ENCODE measurements around the gene PDE4B.

DNA sequence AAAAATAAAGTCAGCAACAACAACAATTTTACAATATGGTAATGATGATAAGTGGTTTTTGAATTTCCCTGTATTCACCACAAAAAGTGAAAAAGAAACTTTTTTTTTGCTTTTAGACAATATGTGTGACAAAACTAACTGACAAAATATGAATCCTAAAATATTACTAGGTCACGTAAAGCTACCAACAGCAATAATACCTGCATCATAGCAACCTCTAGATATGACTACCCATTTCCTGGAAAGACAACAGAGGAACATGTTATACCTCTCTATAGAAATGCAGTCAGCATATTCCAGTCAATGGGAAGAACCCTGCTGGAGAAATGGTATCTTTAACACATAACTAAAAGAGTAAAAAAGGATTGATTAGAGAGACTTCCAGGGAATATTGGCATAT, 73.7 kb downstream of the PDE4B start:
- TF ChIP-seq POLR2A (IDR thresholded peaks at IDR 0.05), result no peak
- TF ChIP-seq, protein P1, sequence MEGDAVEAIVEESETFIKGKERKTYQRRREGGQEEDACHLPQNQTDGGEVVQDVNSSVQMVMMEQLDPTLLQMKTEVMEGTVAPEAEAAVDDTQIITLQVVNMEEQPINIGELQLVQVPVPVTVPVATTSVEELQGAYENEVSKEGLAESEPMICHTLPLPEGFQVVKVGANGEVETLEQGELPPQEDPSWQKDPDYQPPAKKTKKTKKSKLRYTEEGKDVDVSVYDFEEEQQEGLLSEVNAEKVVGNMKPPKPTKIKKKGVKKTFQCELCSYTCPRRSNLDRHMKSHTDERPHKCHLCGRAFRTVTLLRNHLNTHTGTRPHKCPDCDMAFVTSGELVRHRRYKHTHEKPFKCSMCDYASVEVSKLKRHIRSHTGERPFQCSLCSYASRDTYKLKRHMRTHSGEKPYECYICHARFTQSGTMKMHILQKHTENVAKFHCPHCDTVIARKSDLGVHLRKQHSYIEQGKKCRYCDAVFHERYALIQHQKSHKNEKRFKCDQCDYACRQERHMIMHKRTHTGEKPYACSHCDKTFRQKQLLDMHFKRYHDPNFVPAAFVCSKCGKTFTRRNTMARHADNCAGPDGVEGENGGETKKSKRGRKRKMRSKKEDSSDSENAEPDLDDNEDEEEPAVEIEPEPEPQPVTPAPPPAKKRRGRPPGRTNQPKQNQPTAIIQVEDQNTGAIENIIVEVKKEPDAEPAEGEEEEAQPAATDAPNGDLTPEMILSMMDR (IDR thresholded peaks at IDR 0.05), result no peak
